ENCODE data around the gene PRDM2.

PRDM2 gene

GRCh38 chr1:13664451-13664850 lies 35.5 kb upstream of the PRDM2 start:
- Histone ChIP-seq H3K27ac (ENCODE audit: low read depth, low read length, poor library complexity, severe bottlenecking) (no peak overlapping the region), H3K27me3 (ENCODE audit: insufficient read depth, low read length) (no peaks in the 10 kb centered on the region), H3K36me3 (ENCODE audit: insufficient read depth, low read length) (no peaks in the 10 kb centered on the region), H3K4me3 (ENCODE audit: low read depth, low read length, poor library complexity, severe bottlenecking) (no peak overlapping the region), H2AFZ (ENCODE audit: low read length) (no peak overlapping the region), H3K9me2 (ENCODE audit: low read depth, low read length) (no peaks in the 10 kb centered on the region), H3K79me2 (ENCODE audit: insufficient read depth, low read length) (no peaks in the 10 kb centered on the region), H4K20me1 (ENCODE audit: insufficient read depth, low read length) (no peaks in the 10 kb centered on the region), H3K4me1 (ENCODE audit: insufficient read depth, low read length, severe bottlenecking) (peaks cover 60% of the 10 kb centered on the region), H3F3A (ENCODE audit: insufficient read depth, low read length) (no peaks in the 10 kb centered on the region), H3K4me2 (ENCODE audit: low read length) (no peak overlapping the region), H3K9me3 (ENCODE audit: low read length) (no peaks in the 10 kb centered on the region), H3K9ac (ENCODE audit: low read length) (no peak overlapping the region)
- TF ChIP-seq EZH2 (IDR thresholded peaks at IDR 0.05; ENCODE audit: borderline replicate concordance, low read length) (no peak), CTCF (IDR thresholded peaks at IDR 0.05; ENCODE audit: low read length) (no peak)

GRCh38 chr1:13666317-13666716 lies 33.7 kb upstream of the PRDM2 start:
- Histone ChIP-seq H3K4me1 (ENCODE audit: insufficient read depth, low read length, severe bottlenecking) (peaks cover 52% of the 10 kb centered on the region), H3K9me3 (ENCODE audit: low read length) (no peaks in the 10 kb centered on the region), H3K4me3 (ENCODE audit: low read depth, low read length, poor library complexity, severe bottlenecking) (peak overlapping the region; percentile 6), H3K4me2 (ENCODE audit: low read length) (peak overlapping the region; percentile 50), H3K36me3 (ENCODE audit: insufficient read depth, low read length) (no peaks in the 10 kb centered on the region), H3F3A (ENCODE audit: insufficient read depth, low read length) (no peaks in the 10 kb centered on the region), H3K27me3 (ENCODE audit: insufficient read depth, low read length) (no peaks in the 10 kb centered on the region), H3K9me2 (ENCODE audit: low read depth, low read length) (no peaks in the 10 kb centered on the region), H4K20me1 (ENCODE audit: insufficient read depth, low read length) (no peaks in the 10 kb centered on the region), H3K79me2 (ENCODE audit: insufficient read depth, low read length) (no peaks in the 10 kb centered on the region), H2AFZ (ENCODE audit: low read length) (no peak overlapping the region), H3K27ac (ENCODE audit: low read depth, low read length, poor library complexity, severe bottlenecking) (peak overlapping the region; percentile 94), H3K9ac (ENCODE audit: low read length) (peak overlapping the region; percentile 45; the same call in 1 of the 2 replicates)
- no peak for TF ChIP-seq CTCF (IDR thresholded peaks at IDR 0.05; ENCODE audit: low read length)
- no peak for TF ChIP-seq EZH2 (IDR thresholded peaks at IDR 0.05; ENCODE audit: borderline replicate concordance, low read length)

- Histone ChIP-seq H3K4me2 (ENCODE audit: low read length) (peak overlapping the region; percentile 22), H4K20me1 (ENCODE audit: insufficient read depth, low read length) (no peaks in the 10 kb centered on the region), H3K79me2 (ENCODE audit: insufficient read depth, low read length) (no peaks in the 10 kb centered on the region), H3K4me3 (ENCODE audit: low read depth, low read length, poor library complexity, severe bottlenecking) (no peak overlapping the region), H3F3A (ENCODE audit: insufficient read depth, low read length) (no peaks in the 10 kb centered on the region), H3K9me3 (ENCODE audit: low read length) (no peaks in the 10 kb centered on the region), H3K4me1 (ENCODE audit: insufficient read depth, low read length, severe bottlenecking) (peaks cover 47% of the 10 kb centered on the region), H3K9ac (ENCODE audit: low read length) (no peak overlapping the region; the same call in 1 of the 2 replicates), H3K27me3 (ENCODE audit: insufficient read depth, low read length) (no peaks in the 10 kb centered on the region), H3K36me3 (ENCODE audit: insufficient read depth, low read length) (no peaks in the 10 kb centered on the region), H3K9me2 (ENCODE audit: low read depth, low read length) (no peaks in the 10 kb centered on the region), H2AFZ (ENCODE audit: low read length) (no peak overlapping the region), H3K27ac (ENCODE audit: low read depth, low read length, poor library complexity, severe bottlenecking) (peak overlapping the region; percentile 94)
- TF ChIP-seq CTCF (IDR thresholded peaks at IDR 0.05; ENCODE audit: low read length) (no peak), EZH2 (IDR thresholded peaks at IDR 0.05; ENCODE audit: borderline replicate concordance, low read length) (no peak)
Observed at GRCh38 chr1:13667691-13668090, 32.3 kb upstream of the PRDM2 start.

Data from OCI-LY1 (cell line).